Transverse colon (tissue), 4 donors: ENCODE measurements around the gene LPIN1. TPM values are rescaled to one million over a fixed set of nuclear protein-coding genes. Genes with fewer than 3 reads are reported as not detected.

Experiments used
- DNase-seq: peaks from one replicate; pipeline ENCODE4 v3.0.0-alpha.2; 2019
- H3K27ac ChIP-seq, 4 donors: fragments of 200-600 bp; sonication (generic); 2 replicates each; pipeline ENCODE4 v1.5.1; 2016 to 2018; ENCODE audit warnings: inconsistent platforms in 4 of 4
- H3K27me3 ChIP-seq: fragments of 200-600 bp; sonication (generic); 2 replicates; pipeline ENCODE4 v1.5.1; 2017; ENCODE audit warnings: inconsistent platforms
- H3K36me3 ChIP-seq, 4 donors: fragments of 200-600 bp; sonication (generic); 2 replicates each; pipeline ENCODE4 v1.5.1; 2017 to 2019; ENCODE audit warnings: inconsistent platforms in 4 of 4
- H3K4me1 ChIP-seq, 4 donors: fragments of 200-600 bp; sonication (generic); 2 replicates each; pipeline ENCODE4 v1.5.1; 2017 to 2020; ENCODE audit warnings: inconsistent platforms in 4 of 4
- H3K4me3 ChIP-seq, 4 donors: fragments of 200-600 bp; sonication (generic); 1 replicate in 1 of 4; 2 replicates in 3 of 4; pipeline versions ENCODE4 v1.5.1 to v1.6.1; 2017 to 2019; ENCODE audit warnings: inconsistent platforms in 4 of 4
- H3K9me3 ChIP-seq, 2 donors: fragments of 200-600 bp; sonication (generic); 2 replicates each; pipeline ENCODE4 v1.5.1; 2017 to 2019; ENCODE audit warnings: inconsistent platforms in 2 of 2
- EP300 ChIP-seq: sonication (generic); formaldehyde crosslinking; IDR thresholded peaks from one replicate; pipeline ENCODE4 v1.6.1; 2017; ENCODE audit warnings: antibody characterized with exemption, low read depth
- POLR2A ChIP-seq: fragments of 450-650 bp; IDR thresholded peaks from one replicate; pipeline ENCODE4 v1.6.1; 2016; ENCODE audit warnings: antibody characterized with exemption, mild to moderate bottlenecking, moderate library complexity
- POLR2AphosphoS5 ChIP-seq, 3 donors: sonication (generic); formaldehyde crosslinking; IDR thresholded peaks; one replicate each; pipeline ENCODE4 v1.6.1; 2016; ENCODE audit warnings: antibody characterized with exemption in 3 of 3
- WGBS, 2 donors: methylation state at CpG; one replicate each; pipeline ENCODE4 v1.1.5; 2018; ENCODE audit warnings: low coverage in 1 of 2; 5-methylcytosine and 5-hydroxymethylcytosine counted together
- in situ Hi-C, 4 donors: fragments of 200-750 bp; cut with MboI; loops; one replicate each; pipeline versions ENCODE4 v1.15.0 to v1.15.1; 2017; ENCODE audit warnings: low sequenced_read_pairs in 3 of 4, low pct_ligation_motif_present in 1 of 4, low pct_unique_long_range_greater_than_20kb in 1 of 4
- intact Hi-C: fragments of 100-400 bp; cut with DNase I; formaldehyde crosslinking; loops from one replicate; pipeline ENCODE4 v1.15.1; 2023; ENCODE audit warnings: low total_unique reads
- total RNA-seq, 4 donors: library from RNA; depleted of rRNA; stranded (reverse); fragments of >200 nt; gene quantifications; one replicate each; pipeline ENCODE4 v1.1.0, GENCODE V29; 2016
- TF ChIP-seq, protein P1 (sequence below), 5 experiments: fragments of 200-600 bp in 3 of 5; fragments of 450-650 bp in 2 of 5; sonication (generic) in 3 of 5; IDR thresholded peaks; 1 replicate in 2 of 5; 2 replicates in 3 of 5; pipeline ENCODE4 v1.5.1; 2016 to 2017; ENCODE audit warnings: antibody characterized with exemption in 5 of 5, inconsistent platforms in 3 of 5, mild to moderate bottlenecking in 2 of 5, moderate library complexity in 1 of 5

The LPIN1 gene
- total RNA-seq, 4 donors from 2014 or later: 19.7 to 62.1 (median 26.6) TPM

DNA sequence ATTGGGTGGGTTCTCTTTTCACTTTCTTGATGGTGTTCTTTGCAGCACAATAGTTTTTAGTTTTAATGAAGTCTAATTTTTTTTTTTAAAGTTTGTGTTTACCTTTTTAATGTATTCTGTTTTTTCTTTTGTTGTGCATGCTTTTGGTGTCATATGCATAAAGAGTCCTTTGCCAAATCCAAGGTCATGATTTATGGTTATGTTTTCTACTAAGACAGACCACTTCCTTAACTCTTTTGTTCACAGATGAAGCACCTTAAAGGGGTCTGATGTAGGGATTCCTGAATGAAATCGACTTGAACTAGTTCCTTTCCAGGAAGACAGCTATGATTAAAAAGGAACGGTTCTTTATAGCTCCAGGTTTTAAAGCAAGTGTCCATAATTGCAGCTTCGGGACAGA is 23.1 kb downstream of the LPIN1 start:
- Histone ChIP-seq H3K27me3 (no peaks in the 10 kb centered on the region), H3K4me3 (no peak overlapping the region), H3K27ac (no peak overlapping the region), H3K4me1 (peaks cover 0 to 5% (median 4%) of the 10 kb centered on the region in 4 donors), H3K36me3 (peaks cover 0 to 49% (median 8%) of the 10 kb centered on the region in 4 donors), H3K9me3 (no peaks in the 10 kb centered on the region)
- TF ChIP-seq, protein P1, sequence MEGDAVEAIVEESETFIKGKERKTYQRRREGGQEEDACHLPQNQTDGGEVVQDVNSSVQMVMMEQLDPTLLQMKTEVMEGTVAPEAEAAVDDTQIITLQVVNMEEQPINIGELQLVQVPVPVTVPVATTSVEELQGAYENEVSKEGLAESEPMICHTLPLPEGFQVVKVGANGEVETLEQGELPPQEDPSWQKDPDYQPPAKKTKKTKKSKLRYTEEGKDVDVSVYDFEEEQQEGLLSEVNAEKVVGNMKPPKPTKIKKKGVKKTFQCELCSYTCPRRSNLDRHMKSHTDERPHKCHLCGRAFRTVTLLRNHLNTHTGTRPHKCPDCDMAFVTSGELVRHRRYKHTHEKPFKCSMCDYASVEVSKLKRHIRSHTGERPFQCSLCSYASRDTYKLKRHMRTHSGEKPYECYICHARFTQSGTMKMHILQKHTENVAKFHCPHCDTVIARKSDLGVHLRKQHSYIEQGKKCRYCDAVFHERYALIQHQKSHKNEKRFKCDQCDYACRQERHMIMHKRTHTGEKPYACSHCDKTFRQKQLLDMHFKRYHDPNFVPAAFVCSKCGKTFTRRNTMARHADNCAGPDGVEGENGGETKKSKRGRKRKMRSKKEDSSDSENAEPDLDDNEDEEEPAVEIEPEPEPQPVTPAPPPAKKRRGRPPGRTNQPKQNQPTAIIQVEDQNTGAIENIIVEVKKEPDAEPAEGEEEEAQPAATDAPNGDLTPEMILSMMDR (IDR thresholded peaks at IDR 0.05): no peak
- TF ChIP-seq EP300 (no peak), POLR2AphosphoS5 (IDR thresholded peaks at IDR 0.05) (no peak)
- WGBS, 2 donors: 62 to 80% methylated on average over 1 to 3 of the region's 3 CpGs
- in situ Hi-C loops: loop anchor here in 1 of 4 donors (25.0 kb wide), 1 partner anchor 307 kb away; the partner anchor contains the start of gene E2F6
- intact Hi-C loops: no loop called here
- DNase-seq: no peak

DNA sequence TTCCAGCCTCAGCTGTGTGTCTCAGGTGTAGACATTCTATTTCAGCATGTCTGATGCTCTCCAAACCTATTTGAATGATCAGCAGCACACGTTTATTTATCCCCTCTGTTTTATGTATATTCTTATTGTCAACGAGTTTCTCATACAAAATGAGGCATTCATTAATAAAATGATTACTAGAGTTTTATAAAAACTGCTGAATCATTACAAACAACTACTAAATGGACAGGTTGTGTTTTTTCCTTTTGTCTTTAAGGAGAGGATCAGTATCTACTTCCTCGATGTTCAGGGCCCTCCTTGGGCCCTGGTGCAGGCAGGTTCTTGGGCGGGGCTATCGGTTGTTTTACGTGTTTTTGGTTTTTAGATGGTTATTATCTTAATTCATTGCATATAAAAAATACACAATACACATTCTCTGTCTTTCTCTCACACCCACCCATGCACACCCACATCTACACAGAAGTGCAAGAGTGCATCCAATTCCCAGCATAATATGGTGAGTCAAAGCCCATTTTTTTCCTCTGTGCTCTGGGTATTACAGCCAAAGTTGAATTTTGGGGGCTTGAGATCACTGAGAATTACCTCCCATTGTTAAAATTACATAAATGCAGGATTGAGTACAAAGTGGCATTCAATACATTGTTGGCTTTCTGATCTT is 24.2 kb downstream of the LPIN1 start:
- in situ Hi-C loops (loop anchor here in 1 of 4 donors (25.0 kb wide), 1 partner anchor 308 kb away; the partner anchor contains the start of gene E2F6), intact Hi-C loops (no loop called here)
- H3K27me3 ChIP-seq: no peaks in the 10 kb centered on the region
- H3K9me3 ChIP-seq: no peaks in the 10 kb centered on the region
- peaks cover 0 to 50% (median 8%) of the 10 kb centered on the region in 4 donors for H3K36me3 ChIP-seq
- no peak overlapping the region for H3K4me3 ChIP-seq
- TF ChIP-seq EP300 (no peak), POLR2A (no peak), POLR2AphosphoS5 (IDR thresholded peaks at IDR 0.05) (no peak)
- TF ChIP-seq, protein P1 (IDR thresholded peaks at IDR 0.05): no peak
- H3K27ac ChIP-seq: no peak overlapping the region
- 75 to 88% methylated on average over 6 of the region's 6 CpGs for whole genome bisulfite sequencing, 2 donors
- DNase-seq: no peak
- H3K4me1 ChIP-seq: no peaks in the 10 kb centered on the region

DNA sequence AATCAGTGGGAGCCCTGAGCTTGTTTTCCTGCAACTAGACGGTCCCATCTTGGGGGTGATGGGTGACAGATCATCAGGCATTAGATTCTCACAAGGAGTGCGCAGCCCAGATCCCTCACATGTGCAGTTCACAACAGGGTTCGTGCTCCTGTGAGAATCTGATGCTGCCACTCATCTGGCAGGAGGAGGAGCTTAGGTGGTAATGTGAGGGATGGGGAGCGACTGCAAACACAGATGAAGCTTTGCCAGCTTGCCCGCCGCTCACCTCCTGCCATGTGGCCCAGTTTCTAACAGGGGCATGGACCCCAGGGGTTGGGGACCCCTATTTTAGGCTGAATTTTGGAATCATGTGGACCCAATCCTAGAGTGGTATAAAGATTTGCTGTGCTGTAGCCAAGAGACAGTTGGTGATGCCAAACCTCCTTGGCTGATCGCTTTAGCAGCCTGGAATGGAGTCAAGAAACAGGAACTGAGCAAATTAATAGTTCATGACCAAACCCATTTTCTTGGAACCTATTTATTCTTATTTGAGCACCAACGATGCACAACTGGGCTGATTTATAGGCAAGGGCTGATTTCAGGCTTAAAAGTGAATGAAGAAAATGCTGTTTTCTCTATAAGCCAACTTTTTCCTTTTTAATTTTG is 25.7 kb downstream of the LPIN1 start:
- TF ChIP-seq, protein P1 (IDR thresholded peaks at IDR 0.05): no peak
- TF ChIP-seq POLR2AphosphoS5 (IDR thresholded peaks at IDR 0.05) (no peak), EP300 (no peak)
- intact Hi-C loops (no loop called here), in situ Hi-C loops (loop anchor here in 1 of 4 donors (25.0 kb wide), 1 partner anchor 310 kb away; the partner anchor contains the start of gene E2F6)
- Histone ChIP-seq H3K36me3 (peaks cover 0 to 37% (median 8%) of the 10 kb centered on the region in 4 donors), H3K4me3 (no peak overlapping the region), H3K4me1 (peaks cover 0 to 10% (median 0%) of the 10 kb centered on the region in 4 donors), H3K27ac (no peak overlapping the region), H3K9me3 (no peaks in the 10 kb centered on the region), H3K27me3 (no peaks in the 10 kb centered on the region)
- no peak for DNase-seq
- WGBS, 2 donors: 60 to 89% methylated on average over 1 to 8 of the region's 8 CpGs

DNA sequence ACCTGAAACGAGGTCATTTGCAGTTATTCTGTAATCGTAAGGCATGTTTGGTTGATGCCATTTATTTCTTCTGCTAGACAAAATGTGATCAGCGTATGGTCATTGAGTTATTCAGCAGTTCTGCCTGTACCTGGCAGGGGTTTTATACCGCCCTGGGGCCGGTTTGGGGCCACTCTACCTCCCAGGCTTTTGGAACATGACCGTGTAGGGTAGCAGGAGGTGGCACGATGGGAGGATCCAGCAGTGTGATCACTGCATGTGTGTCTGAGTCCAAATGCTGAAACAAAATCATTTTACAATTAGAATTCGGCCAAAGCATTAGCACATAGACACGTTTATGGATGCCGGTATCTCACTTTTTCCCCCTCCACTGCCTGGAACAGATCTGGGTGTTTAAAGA is 26.7 kb downstream of the LPIN1 start:
- Histone ChIP-seq H3K4me1 (peaks cover 0 to 20% (median 0%) of the 10 kb centered on the region in 4 donors), H3K27ac (no peak overlapping the region), H3K36me3 (peaks cover 0 to 26% (median 8%) of the 10 kb centered on the region in 4 donors), H3K27me3 (no peaks in the 10 kb centered on the region), H3K9me3 (no peaks in the 10 kb centered on the region), H3K4me3 (no peak overlapping the region)
- TF ChIP-seq POLR2A (no peak), EP300 (no peak), POLR2AphosphoS5 (IDR thresholded peaks at IDR 0.05) (no peak)
- TF ChIP-seq, protein P1 (IDR thresholded peaks at IDR 0.05): no peak
- no peak for DNase-seq
- WGBS, 2 donors: 84 to 100% methylated on average over 5 to 10 of the region's 10 CpGs
- intact Hi-C loops: no loop called here
- in situ Hi-C loops: loop anchor here in 1 of 4 donors (25.0 kb wide), 1 partner anchor 311 kb away; the partner anchor contains the start of gene E2F6
